Measurements from ENCODE around the gene MIGA2. TPM values are rescaled to one million over a fixed set of nuclear protein-coding genes. Genes with fewer than 3 reads are reported as not detected.

MIGA2 gene, protein sequence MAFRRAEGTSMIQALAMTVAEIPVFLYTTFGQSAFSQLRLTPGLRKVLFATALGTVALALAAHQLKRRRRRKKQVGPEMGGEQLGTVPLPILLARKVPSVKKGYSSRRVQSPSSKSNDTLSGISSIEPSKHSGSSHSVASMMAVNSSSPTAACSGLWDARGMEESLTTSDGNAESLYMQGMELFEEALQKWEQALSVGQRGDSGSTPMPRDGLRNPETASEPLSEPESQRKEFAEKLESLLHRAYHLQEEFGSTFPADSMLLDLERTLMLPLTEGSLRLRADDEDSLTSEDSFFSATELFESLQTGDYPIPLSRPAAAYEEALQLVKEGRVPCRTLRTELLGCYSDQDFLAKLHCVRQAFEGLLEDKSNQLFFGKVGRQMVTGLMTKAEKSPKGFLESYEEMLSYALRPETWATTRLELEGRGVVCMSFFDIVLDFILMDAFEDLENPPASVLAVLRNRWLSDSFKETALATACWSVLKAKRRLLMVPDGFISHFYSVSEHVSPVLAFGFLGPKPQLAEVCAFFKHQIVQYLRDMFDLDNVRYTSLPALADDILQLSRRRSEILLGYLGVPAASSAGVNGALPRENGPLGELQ
- polyA plus RNA-seq (2011; rRNA removed): 10.6 and 13.1 TPM in 2 replicates
- polyA minus RNA-seq (2011; rRNA and poly(A)+ RNA removed): 8.5 and 9.8 TPM in 2 replicates

DNA sequence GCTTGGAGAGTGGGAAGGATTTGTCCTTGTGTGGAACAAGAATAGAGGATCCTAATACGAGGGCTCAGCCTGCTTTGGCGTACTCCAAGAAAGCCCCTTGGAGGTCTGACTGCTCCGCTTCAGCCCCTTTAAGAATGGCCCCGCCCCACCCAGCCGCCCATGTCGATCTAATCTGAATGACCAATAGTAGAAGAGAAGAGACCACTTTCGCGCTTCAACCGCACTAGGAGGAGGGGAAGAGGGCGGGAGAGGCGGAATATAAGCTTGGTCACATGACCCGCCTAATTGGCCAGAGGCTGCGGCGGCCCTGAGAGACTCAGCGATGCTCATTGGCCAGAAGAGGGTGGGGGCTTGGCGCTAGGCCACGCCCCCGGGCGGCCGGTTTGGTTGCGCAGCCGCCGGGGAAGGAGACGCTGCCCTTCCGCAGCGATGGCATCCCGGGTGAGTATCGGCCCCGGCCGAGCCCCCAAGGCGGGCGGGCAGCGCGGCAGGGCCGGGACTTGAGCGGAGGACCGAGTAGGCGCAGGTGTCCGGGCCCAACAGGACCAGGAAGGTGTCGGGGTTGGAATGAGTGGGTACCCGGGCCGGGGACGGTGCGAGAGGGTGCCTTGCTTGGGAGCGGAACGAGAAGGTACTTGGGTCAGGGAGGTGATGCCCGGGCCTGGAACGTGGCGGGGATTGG is at the start of gene MIGA2:
MIGA2 (plus strand) TSS at position 386 of the 682 bp plus-strand sequence. CDS start 3,969 bp downstream, outside the sequence.
- POLR2A ChIA-PET: interaction anchor here (0.6 to 1.0 kb wide), 4 partner anchors 40 to 333 kb away, joined by 3 to 7 read pairs (median 4); partner anchors contain the start of gene DOLPP1
- peak within 1 kb of the TSS; percentile 57 for H3K27ac ChIP-seq (ENCODE audit: low read depth, low read length)

DNA sequence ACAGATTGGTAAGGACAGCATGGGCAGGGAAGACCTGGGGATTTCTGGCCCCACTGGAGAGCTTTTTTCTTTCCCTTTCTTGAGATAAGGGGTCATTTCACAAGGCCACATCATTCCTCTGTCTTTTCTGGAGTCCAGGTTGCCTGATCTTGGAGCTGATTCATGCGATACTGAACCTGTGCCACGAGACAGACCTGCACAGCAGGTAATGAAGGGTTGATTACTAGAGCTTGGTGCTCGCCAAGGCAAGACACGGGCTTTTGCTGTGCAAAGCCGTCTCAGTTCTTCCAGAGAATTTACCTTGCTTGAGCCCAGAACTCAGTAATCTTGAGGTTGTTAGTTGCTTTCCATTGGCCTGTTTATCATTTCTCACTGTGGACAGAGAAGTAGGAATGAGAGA is 49.8 kb upstream of the MIGA2 start:
- H3K27ac ChIP-seq (ENCODE audit: low read depth, low read length): no peak overlapping the region
- POLR2A ChIA-PET: no interaction called here
- no peak for DNase-seq (ENCODE audit: low read depth, low spot score)

More for the DNA sequence above, at the start of gene MIGA2:
- peak within 1 kb of the TSS; percentile 97 for H3K4me3 ChIP-seq (ENCODE audit: low read depth, low read length)
- DNase-seq (ENCODE audit: low read depth, low spot score): peak; percentile 98
- peaks cover 4% of the 10 kb centered on the region; the same call in 1 of the 2 replicates for H3K9me3 ChIP-seq (ENCODE audit: control insufficient read depth, insufficient read depth, low read length)
- CTCF ChIA-PET: interaction anchor here (0.6 kb wide), 1 partner anchor 86 kb away, joined by 3 read pairs; no protein-coding TSS in a partner anchor
- TF ChIP-seq, protein P1, sequence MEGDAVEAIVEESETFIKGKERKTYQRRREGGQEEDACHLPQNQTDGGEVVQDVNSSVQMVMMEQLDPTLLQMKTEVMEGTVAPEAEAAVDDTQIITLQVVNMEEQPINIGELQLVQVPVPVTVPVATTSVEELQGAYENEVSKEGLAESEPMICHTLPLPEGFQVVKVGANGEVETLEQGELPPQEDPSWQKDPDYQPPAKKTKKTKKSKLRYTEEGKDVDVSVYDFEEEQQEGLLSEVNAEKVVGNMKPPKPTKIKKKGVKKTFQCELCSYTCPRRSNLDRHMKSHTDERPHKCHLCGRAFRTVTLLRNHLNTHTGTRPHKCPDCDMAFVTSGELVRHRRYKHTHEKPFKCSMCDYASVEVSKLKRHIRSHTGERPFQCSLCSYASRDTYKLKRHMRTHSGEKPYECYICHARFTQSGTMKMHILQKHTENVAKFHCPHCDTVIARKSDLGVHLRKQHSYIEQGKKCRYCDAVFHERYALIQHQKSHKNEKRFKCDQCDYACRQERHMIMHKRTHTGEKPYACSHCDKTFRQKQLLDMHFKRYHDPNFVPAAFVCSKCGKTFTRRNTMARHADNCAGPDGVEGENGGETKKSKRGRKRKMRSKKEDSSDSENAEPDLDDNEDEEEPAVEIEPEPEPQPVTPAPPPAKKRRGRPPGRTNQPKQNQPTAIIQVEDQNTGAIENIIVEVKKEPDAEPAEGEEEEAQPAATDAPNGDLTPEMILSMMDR (IDR thresholded peaks at IDR 0.05; ENCODE audit: low read depth, low read length): no peak
- H3K27me3 ChIP-seq (ENCODE audit: control insufficient read depth, insufficient read depth, low read length): no peaks in the 10 kb centered on the region

DNA sequence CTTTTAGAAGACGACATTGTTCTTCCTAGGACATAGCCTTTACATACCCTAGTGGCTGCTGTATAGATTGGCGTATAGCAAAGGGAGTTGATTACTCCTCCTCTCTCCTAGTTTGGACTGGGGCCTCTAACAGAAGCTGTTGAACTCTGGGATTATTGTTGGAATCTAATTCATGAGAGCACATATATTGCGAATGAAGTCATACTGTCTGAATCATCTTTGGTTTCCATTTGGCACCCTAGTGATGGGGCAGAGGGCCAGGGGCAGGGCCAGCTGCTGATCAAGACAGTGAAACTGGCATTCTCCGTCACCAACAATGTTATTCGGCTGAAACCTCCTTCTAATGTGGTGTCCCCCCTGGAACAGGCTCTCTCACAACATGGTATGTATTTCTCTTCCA is 48.6 kb upstream of the MIGA2 start:
- ChIA-PET POLR2A (interaction anchor here (0.5 to 1.1 kb wide), 3 partner anchors 15 to 341 kb away, joined by 3 to 8 read pairs (median 4); no protein-coding TSS in a partner anchor), CTCF (interaction anchor here (0.7 to 1.5 kb wide), 5 partner anchors 19 to 266 kb away, joined by 4 to 10 read pairs (median 6); partner anchors contain the start of genes ENDOG and SH3GLB2)
- no peak overlapping the region for H3K4me3 ChIP-seq (ENCODE audit: low read depth, low read length)
- TF ChIP-seq, protein P1 (IDR thresholded peaks at IDR 0.05; ENCODE audit: low read depth, low read length): peak; percentile 23; the same call in 1 of the 2 replicates
- no peaks in the 10 kb centered on the region for H3K9me3 ChIP-seq (ENCODE audit: control insufficient read depth, insufficient read depth, low read length)
- H3K27ac ChIP-seq (ENCODE audit: low read depth, low read length): no peak overlapping the region
- H3K27me3 ChIP-seq (ENCODE audit: control insufficient read depth, insufficient read depth, low read length): no peaks in the 10 kb centered on the region
- peak; percentile 41 for DNase-seq (ENCODE audit: low read depth, low spot score)

More for the DNA sequence above, 49.8 kb upstream of the MIGA2 start:
- Histone ChIP-seq H3K9me3 (ENCODE audit: control insufficient read depth, insufficient read depth, low read length) (no peaks in the 10 kb centered on the region), H3K27me3 (ENCODE audit: control insufficient read depth, insufficient read depth, low read length) (no peaks in the 10 kb centered on the region), H3K4me3 (ENCODE audit: low read depth, low read length) (no peak overlapping the region)
- TF ChIP-seq, protein P1 (IDR thresholded peaks at IDR 0.05; ENCODE audit: low read depth, low read length): no peak
- CTCF ChIA-PET: interaction anchor here (1.5 kb wide), 1 partner anchor 169 kb away, joined by 6 read pairs; the partner anchor contains the start of gene ENDOG

DNA sequence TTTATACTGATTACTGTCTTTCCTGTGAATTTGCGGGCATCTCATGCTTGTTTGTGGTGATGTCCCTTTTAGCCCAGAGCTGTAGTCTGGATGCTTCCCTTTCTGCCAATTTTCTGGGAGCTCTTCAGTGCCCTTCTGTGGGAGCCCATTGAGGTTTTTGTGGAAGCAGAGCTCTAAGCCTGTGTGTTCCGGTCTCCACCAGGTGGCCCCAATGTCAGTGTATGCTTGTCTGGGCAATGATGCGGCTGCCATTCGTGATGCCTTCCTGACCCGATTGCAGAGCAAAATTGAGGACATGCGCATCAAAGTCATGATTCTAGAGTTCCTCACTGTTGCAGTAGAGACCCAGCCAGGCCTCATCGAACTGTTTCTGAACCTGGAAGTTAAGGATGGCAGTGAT is 43.4 kb upstream of the MIGA2 start:
- no peaks in the 10 kb centered on the region for H3K27me3 ChIP-seq (ENCODE audit: control insufficient read depth, insufficient read depth, low read length)
- ChIA-PET CTCF (interaction anchor here (1.5 kb wide), 1 partner anchor 35 kb away, joined by 4 read pairs; the partner anchor contains the start of gene SH3GLB2), POLR2A (no interaction called here)
- no peak overlapping the region for H3K27ac ChIP-seq (ENCODE audit: low read depth, low read length)
- TF ChIP-seq, protein P1 (IDR thresholded peaks at IDR 0.05; ENCODE audit: low read depth, low read length): peak; percentile 35; the same call in 1 of the 2 replicates
- no peak for DNase-seq (ENCODE audit: low read depth, low spot score)
- H3K9me3 ChIP-seq (ENCODE audit: control insufficient read depth, insufficient read depth, low read length): no peaks in the 10 kb centered on the region
- H3K4me3 ChIP-seq (ENCODE audit: low read depth, low read length): no peak overlapping the region
